Neural progenitor cell (in vitro differentiated cells): ENCODE results near the gene C1orf21.

Experiments used
- EZH2 ChIP-seq: fragments of 200-600 bp; sonication (generic); IDR thresholded peaks from 2 replicates; pipeline ENCODE4 v1.6.1; 2017; ENCODE audit warnings: antibody characterized with exemption, mild to moderate bottlenecking, moderate library complexity
- EZH2phosphoT487 ChIP-seq: fragments of 200-600 bp; sonication (generic); IDR thresholded peaks from 2 replicates; pipeline ENCODE4 v1.6.1; 2017; ENCODE audit warnings: antibody characterized with exemption
- TF ChIP-seq, protein P1 (sequence below): fragments of 200-600 bp; sonication (generic); IDR thresholded peaks from 2 replicates; pipeline ENCODE4 v1.5.1; 2017; ENCODE audit warnings: antibody characterized with exemption, mild to moderate bottlenecking

GRCh38 chr1:184541537-184542152, 154.8 kb downstream of the C1orf21 start:
- TF ChIP-seq, protein P1, sequence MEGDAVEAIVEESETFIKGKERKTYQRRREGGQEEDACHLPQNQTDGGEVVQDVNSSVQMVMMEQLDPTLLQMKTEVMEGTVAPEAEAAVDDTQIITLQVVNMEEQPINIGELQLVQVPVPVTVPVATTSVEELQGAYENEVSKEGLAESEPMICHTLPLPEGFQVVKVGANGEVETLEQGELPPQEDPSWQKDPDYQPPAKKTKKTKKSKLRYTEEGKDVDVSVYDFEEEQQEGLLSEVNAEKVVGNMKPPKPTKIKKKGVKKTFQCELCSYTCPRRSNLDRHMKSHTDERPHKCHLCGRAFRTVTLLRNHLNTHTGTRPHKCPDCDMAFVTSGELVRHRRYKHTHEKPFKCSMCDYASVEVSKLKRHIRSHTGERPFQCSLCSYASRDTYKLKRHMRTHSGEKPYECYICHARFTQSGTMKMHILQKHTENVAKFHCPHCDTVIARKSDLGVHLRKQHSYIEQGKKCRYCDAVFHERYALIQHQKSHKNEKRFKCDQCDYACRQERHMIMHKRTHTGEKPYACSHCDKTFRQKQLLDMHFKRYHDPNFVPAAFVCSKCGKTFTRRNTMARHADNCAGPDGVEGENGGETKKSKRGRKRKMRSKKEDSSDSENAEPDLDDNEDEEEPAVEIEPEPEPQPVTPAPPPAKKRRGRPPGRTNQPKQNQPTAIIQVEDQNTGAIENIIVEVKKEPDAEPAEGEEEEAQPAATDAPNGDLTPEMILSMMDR, result no peak
- TF ChIP-seq EZH2 (no peak), EZH2phosphoT487 (no peak)
